ENCODE results near the gene PPIP5K2.

PPIP5K2 gene

DNA sequence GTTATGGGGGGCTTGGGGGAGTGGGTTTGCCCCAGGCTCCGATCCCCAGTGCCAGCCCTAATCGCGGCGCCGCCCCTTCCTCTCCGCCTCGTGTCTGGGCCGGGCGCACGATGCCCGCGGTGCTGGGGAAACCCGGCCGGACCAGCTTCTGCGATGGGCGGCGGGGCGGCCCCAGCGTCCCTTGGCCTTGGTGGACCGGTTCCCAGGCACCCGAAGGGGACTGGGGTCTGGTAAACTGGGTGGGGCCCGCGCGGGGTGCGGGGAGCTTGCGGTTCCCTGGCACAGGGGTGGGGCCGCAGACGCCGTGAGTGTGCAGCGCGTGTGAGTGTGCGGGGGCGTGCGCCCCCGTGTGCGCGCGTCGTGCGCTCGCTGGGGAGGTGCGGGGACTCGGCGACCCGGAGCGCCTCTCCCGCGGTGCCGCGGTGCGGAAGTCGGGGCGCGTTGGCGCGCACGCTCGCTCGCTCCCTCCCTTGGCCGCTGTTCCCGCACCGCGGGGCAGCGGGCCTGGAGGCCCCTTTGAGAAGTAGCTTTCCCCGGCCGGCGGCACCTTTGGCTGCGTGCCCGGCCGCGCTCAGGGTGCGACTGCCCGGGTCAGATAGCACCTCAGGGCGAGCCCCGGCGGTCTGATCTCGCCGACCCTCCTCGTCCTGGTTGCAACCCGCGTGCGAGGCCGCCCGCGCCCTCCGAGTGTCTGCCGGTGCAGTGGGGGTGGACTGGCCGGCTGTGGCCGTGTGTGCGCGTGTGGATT, 139.0 kb downstream of the PPIP5K2 start:
- Mint-ChIP-seq H3K4me3 (peak overlapping the region; percentile 87), H3K27ac (peak overlapping the region; percentile 87), H3K9me3 (no peaks in the 10 kb centered on the region), H3K27me3 (peaks cover 13% of the 10 kb centered on the region), H3K36me3 (ENCODE audit: low read depth) (peaks cover 6% of the 10 kb centered on the region), H3K4me1 (ENCODE audit: low read depth) (peaks cover 35% of the 10 kb centered on the region)
- DNase-seq = no peak

DNA sequence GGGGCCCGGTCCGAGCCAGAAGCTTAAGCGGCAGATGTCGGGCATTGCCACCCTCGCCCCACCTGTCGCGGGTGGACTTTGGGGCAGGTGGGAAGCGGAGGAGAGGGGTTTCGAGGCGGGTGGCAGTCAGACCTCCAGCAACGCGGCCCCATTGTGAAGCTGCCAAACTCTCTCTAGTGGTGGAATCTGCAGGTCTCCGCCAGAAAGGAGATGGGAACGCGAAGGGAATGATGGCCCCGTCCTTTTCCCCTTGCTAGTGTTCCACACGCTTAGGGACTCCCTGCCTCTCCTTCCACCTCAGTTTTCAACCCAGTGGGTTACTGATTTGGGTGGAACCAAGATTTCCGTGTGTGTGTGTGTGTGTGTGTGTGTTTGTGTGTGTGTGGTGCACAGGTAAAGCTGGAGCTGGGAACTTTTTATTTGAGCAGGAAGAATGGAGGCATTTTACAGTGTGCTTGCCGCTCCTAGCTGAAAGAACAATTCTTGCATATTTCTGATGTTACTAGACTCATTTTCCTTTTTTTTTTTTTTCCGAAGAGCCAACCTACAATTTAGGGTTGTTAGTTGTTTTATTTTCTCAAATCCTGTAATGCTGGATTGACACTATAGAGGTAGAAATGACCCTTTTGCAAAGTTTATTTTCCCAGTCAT, 139.7 kb downstream of the PPIP5K2 start:
- peaks cover 35% of the 10 kb centered on the region for H3K4me1 Mint-ChIP-seq (ENCODE audit: low read depth)
- no peak for DNase-seq
- peaks cover 10% of the 10 kb centered on the region for H3K27me3 Mint-ChIP-seq
- H3K9me3 Mint-ChIP-seq = no peaks in the 10 kb centered on the region
- H3K36me3 Mint-ChIP-seq (ENCODE audit: low read depth) = peaks cover 6% of the 10 kb centered on the region
- peak overlapping the region; percentile 87 for H3K4me3 Mint-ChIP-seq
- H3K27ac Mint-ChIP-seq = peak overlapping the region; percentile 87

DNA sequence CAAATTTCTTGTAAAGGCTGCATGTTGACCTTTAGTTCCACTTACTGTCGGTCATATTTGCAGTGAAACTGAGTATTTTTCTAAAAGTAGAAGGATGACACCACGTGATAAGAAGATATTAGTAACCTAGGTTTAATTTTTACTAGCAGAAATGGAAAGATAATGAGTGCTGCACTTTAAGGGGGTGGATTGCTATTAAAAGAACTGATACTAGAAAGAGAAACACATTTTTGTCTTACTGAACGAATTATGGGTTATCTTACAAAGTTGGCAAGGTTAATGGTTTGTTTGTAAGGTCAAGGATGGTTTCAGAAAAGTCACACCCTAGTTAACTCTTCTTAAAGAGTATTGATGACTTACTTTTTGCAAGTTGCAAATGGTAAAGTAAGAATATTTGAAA, 140.8 kb downstream of the PPIP5K2 start:
- H3K4me3 Mint-ChIP-seq = peak overlapping the region; percentile 58
- H3K4me1 Mint-ChIP-seq (ENCODE audit: low read depth) = peaks cover 35% of the 10 kb centered on the region
- DNase-seq = no peak
- H3K27me3 Mint-ChIP-seq = peaks cover 1% of the 10 kb centered on the region
- H3K27ac Mint-ChIP-seq = no peak overlapping the region
- no peaks in the 10 kb centered on the region for H3K9me3 Mint-ChIP-seq
- peaks cover 6% of the 10 kb centered on the region for H3K36me3 Mint-ChIP-seq (ENCODE audit: low read depth)

All from activated T-cell treated with anti-CD3 and anti-CD28 coated beads, Interleukin-2, amount 50 U/mL, for 24 hours (primary cell).